ENCODE results near the gene TEX12.

GRCh38 chr11:112177589-112177988, 10.4 kb downstream of the TEX12 start:
- no peak for TF ChIP-seq POLR2A (IDR thresholded peaks at IDR 0.05; ENCODE audit: low read depth, low read length)
- TF ChIP-seq TAF1 (IDR thresholded peaks at IDR 0.05; ENCODE audit: low read depth, low read length), result no peak
- TF ChIP-seq PAX5 (IDR thresholded peaks at IDR 0.05; ENCODE audit: insufficient read depth, low read length, severe bottlenecking), result no peak

All from GM12891 (cell line).